ENCODE data around the gene LLCFC1. TPM values are rescaled to one million over a fixed set of nuclear protein-coding genes. Genes with fewer than 3 reads are reported as not detected.

LLCFC1 gene
- total and polyA plus RNA-seq, 2 experiments from 2014 or later = not detected

DNA sequence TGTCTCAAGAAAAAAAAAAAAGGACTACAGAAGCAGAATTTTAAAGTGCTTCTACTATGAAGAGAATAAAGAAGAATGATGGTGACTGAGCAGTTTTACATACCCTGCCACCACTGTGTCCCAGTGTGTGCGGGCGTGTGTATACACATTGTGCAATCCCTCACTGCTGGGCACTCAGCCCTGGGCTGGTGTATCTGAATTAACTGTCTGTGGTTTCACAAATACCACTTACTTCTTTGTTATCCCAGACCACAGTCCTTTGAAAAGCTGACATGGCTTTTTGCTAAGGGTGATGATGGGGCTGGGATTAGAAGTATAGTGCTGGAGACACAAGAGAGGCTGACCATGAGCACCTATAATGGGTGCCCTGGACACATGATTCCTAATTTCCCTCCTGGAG, 32.6 kb upstream of the LLCFC1 start:
- H3K79me2 ChIP-seq (replicated peaks; ENCODE audit: insufficient read depth) = no peaks in the 10 kb centered on the region
- Mint-ChIP-seq H3K4me3 (no peak overlapping the region), H3K27me3 (ENCODE audit: insufficient read depth, low read depth, poor library complexity) (peaks cover 5% of the 10 kb centered on the region), H3K4me1 (0 out of 3 replicates have a peak, but pooled peaks cover 2% of the 10 kb centered on the region), H3K36me3 (ENCODE audit: low read depth) (peaks cover 5% of the 10 kb centered on the region; the same call in 2 of the 3 replicates), H3K27ac (no peak overlapping the region), H3K9me3 (peaks cover 35% of the 10 kb centered on the region)
- H3K36me3 ChIP-seq (ENCODE audit: insufficient read depth) = 0 out of 2 replicates have a peak, but pooled peaks cover 15% of the 10 kb centered on the region
- H3K27ac ChIP-seq (ENCODE audit: low read depth) = no peak overlapping the region
- ATAC-seq (no peak), DNase-seq (ENCODE audit: low spot score) (no peak)
- H2AFZ ChIP-seq = no peak overlapping the region
- H3K27me3 ChIP-seq (ENCODE audit: insufficient read depth) = no peaks in the 10 kb centered on the region
- no peak overlapping the region for H3K4me3 ChIP-seq
- no peak overlapping the region for H3K4me2 ChIP-seq
- H4K20me1 ChIP-seq (replicated peaks; ENCODE audit: insufficient read depth) = no peaks in the 10 kb centered on the region
- peaks cover 8% of the 10 kb centered on the region for H3K9me2 ChIP-seq (ENCODE audit: insufficient read depth)
- no peaks in the 10 kb centered on the region for H3F3A ChIP-seq (replicated peaks; ENCODE audit: low read depth)
- no peaks in the 10 kb centered on the region for H3K4me1 ChIP-seq (ENCODE audit: insufficient read depth)
- TF ChIP-seq, protein P1, sequence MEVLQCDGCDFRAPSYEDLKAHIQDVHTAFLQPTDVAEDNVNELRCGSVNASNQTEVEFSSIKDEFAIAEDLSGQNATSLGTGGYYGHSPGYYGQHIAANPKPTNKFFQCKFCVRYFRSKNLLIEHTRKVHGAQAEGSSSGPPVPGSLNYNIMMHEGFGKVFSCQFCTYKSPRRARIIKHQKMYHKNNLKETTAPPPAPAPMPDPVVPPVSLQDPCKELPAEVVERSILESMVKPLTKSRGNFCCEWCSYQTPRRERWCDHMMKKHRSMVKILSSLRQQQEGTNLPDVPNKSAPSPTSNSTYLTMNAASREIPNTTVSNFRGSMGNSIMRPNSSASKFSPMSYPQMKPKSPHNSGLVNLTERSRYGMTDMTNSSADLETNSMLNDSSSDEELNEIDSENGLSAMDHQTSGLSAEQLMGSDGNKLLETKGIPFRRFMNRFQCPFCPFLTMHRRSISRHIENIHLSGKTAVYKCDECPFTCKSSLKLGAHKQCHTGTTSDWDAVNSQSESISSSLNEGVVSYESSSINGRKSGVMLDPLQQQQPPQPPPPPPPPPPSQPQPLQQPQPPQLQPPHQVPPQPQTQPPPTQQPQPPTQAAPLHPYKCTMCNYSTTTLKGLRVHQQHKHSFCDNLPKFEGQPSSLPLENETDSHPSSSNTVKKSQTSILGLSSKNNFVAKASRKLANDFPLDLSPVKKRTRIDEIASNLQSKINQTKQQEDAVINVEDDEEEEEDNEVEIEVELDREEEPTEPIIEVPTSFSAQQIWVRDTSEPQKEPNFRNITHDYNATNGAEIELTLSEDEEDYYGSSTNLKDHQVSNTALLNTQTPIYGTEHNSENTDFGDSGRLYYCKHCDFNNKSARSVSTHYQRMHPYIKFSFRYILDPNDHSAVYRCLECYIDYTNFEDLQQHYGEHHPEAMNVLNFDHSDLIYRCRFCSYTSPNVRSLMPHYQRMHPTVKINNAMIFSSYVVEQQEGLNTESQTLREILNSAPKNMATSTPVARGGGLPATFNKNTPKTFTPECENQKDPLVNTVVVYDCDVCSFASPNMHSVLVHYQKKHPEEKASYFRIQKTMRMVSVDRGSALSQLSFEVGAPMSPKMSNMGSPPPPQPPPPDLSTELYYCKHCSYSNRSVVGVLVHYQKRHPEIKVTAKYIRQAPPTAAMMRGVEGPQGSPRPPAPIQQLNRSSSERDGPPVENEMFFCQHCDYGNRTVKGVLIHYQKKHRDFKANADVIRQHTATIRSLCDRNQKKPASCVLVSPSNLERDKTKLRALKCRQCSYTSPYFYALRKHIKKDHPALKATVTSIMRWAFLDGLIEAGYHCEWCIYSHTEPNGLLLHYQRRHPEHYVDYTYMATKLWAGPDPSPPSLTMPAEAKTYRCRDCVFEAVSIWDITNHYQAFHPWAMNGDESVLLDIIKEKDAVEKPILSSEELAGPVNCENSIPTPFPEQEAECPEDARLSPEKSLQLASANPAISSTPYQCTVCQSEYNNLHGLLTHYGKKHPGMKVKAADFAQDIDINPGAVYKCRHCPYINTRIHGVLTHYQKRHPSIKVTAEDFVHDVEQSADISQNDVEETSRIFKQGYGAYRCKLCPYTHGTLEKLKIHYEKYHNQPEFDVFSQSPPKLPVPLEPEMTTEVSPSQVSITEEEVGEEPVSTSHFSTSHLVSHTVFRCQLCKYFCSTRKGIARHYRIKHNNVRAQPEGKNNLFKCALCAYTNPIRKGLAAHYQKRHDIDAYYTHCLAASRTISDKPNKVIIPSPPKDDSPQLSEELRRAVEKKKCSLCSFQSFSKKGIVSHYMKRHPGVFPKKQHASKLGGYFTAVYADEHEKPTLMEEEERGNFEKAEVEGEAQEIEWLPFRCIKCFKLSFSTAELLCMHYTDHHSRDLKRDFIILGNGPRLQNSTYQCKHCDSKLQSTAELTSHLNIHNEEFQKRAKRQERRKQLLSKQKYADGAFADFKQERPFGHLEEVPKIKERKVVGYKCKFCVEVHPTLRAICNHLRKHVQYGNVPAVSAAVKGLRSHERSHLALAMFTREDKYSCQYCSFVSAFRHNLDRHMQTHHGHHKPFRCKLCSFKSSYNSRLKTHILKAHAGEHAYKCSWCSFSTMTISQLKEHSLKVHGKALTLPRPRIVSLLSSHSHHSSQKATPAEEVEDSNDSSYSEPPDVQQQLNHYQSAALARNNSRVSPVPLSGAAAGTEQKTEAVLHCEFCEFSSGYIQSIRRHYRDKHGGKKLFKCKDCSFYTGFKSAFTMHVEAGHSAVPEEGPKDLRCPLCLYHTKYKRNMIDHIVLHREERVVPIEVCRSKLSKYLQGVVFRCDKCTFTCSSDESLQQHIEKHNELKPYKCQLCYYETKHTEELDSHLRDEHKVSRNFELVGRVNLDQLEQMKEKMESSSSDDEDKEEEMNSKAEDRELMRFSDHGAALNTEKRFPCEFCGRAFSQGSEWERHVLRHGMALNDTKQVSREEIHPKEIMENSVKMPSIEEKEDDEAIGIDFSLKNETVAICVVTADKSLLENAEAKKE (CRISPR knock-in tag; IDR thresholded peaks at IDR 0.05) = no peak
- TF ChIP-seq STAT1 (IDR thresholded peaks at IDR 0.05; ENCODE audit: unreplicated experiment) (no peak), EZH2phosphoT487 (IDR thresholded peaks at IDR 0.05; ENCODE audit: unreplicated experiment) (no peak), JUNB (IDR thresholded peaks at IDR 0.05; ENCODE audit: unreplicated experiment) (no peak), ZNF331 (CRISPR knock-in tag; IDR thresholded peaks at IDR 0.05; ENCODE audit: low read depth) (no peak), EZH2 (IDR thresholded peaks at IDR 0.05; ENCODE audit: low read depth, unreplicated experiment) (no peak), POLR2AphosphoS5 (IDR thresholded peaks at IDR 0.05; ENCODE audit: low read depth) (no peak), NANOG (IDR thresholded peaks at IDR 0.05; ENCODE audit: borderline replicate concordance) (no peak), CREB1 (CRISPR knock-in tag; IDR thresholded peaks at IDR 0.05; ENCODE audit: low read depth) (no peak), ZNF114 (CRISPR knock-in tag; IDR thresholded peaks at IDR 0.05) (no peak)
- TF ChIP-seq, protein P2, sequence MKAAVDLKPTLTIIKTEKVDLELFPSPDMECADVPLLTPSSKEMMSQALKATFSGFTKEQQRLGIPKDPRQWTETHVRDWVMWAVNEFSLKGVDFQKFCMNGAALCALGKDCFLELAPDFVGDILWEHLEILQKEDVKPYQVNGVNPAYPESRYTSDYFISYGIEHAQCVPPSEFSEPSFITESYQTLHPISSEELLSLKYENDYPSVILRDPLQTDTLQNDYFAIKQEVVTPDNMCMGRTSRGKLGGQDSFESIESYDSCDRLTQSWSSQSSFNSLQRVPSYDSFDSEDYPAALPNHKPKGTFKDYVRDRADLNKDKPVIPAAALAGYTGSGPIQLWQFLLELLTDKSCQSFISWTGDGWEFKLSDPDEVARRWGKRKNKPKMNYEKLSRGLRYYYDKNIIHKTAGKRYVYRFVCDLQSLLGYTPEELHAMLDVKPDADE (IDR thresholded peaks at IDR 0.05) = no peak
- TF ChIP-seq, protein P3, sequence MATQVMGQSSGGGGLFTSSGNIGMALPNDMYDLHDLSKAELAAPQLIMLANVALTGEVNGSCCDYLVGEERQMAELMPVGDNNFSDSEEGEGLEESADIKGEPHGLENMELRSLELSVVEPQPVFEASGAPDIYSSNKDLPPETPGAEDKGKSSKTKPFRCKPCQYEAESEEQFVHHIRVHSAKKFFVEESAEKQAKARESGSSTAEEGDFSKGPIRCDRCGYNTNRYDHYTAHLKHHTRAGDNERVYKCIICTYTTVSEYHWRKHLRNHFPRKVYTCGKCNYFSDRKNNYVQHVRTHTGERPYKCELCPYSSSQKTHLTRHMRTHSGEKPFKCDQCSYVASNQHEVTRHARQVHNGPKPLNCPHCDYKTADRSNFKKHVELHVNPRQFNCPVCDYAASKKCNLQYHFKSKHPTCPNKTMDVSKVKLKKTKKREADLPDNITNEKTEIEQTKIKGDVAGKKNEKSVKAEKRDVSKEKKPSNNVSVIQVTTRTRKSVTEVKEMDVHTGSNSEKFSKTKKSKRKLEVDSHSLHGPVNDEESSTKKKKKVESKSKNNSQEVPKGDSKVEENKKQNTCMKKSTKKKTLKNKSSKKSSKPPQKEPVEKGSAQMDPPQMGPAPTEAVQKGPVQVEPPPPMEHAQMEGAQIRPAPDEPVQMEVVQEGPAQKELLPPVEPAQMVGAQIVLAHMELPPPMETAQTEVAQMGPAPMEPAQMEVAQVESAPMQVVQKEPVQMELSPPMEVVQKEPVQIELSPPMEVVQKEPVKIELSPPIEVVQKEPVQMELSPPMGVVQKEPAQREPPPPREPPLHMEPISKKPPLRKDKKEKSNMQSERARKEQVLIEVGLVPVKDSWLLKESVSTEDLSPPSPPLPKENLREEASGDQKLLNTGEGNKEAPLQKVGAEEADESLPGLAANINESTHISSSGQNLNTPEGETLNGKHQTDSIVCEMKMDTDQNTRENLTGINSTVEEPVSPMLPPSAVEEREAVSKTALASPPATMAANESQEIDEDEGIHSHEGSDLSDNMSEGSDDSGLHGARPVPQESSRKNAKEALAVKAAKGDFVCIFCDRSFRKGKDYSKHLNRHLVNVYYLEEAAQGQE (IDR thresholded peaks at IDR 0.05; ENCODE audit: unreplicated experiment) = no peak
- TF ChIP-seq, protein P4, sequence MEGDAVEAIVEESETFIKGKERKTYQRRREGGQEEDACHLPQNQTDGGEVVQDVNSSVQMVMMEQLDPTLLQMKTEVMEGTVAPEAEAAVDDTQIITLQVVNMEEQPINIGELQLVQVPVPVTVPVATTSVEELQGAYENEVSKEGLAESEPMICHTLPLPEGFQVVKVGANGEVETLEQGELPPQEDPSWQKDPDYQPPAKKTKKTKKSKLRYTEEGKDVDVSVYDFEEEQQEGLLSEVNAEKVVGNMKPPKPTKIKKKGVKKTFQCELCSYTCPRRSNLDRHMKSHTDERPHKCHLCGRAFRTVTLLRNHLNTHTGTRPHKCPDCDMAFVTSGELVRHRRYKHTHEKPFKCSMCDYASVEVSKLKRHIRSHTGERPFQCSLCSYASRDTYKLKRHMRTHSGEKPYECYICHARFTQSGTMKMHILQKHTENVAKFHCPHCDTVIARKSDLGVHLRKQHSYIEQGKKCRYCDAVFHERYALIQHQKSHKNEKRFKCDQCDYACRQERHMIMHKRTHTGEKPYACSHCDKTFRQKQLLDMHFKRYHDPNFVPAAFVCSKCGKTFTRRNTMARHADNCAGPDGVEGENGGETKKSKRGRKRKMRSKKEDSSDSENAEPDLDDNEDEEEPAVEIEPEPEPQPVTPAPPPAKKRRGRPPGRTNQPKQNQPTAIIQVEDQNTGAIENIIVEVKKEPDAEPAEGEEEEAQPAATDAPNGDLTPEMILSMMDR (conservative IDR thresholded peaks at IDR 0.05; ENCODE audit: low read depth in 2 of 2) = no peak

Data from GM23338 (cell line).